GM19372 (cell line): ENCODE data around the gene UBTD2.
"Not testable (repeated sequence)": the region's sequence is repeated elsewhere in the genome, so short reads cannot be mapped to it uniquely, and the experiment has no call there.

Experiments used
- ATAC-seq: cut with Tn5 transposase; IDR thresholded peaks from one replicate; pipeline ENCODE4 v1.9.1; 2021; ENCODE audit warnings: mild to moderate bottlenecking, low read depth, moderate library complexity; ENCODE audit not compliant: unreplicated experiment

Gene UBTD2

GRCh38 chr5:172293054-172293744 is 9.6 kb upstream of the UBTD2 start:
- ATAC-seq, result peak; percentile 89

DNA sequence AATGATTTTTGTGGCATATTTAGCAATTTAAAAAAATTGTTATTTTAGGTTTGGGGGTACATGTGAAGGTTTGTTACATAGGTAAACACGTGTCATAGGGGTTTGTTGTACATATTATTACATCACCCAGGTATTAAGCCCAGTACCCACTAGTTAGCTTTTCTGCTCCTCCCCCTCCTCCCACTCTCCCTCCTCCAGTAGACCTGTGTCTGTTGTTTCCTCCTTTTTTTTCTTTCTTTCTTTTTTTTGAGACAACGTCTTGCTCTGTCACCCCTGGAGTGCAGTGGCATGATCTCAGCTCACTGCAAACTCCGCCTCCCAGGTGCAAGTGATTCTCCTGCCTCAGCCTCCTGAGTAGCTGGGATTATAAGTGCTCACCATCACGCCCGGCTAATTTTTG is 8.3 kb upstream of the UBTD2 start:
- not testable (repeated sequence) for ATAC-seq

- no peak for ATAC-seq
Measured at GRCh38 chr5:172288465-172288864, 4.9 kb upstream of the UBTD2 start.

DNA sequence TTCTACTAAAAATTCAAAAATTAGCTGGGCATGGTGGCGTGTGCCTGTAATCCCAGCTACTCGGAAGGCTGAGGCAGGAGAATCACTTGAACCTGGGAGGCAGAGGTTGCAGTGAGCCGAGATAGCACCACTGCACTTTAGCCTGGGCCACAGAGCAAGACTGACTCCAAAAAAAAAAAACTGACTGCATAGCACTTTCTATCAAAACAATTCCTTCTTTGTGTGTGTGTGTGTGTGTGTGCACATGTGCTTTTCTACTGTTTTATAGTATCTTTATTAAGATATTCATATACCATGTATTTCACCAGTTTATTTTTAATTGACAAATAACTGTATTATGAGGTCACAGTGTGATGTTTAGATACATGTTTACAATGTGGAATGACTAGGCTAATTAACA is 3.6 kb upstream of the UBTD2 start:
- not testable (repeated sequence) for ATAC-seq

GRCh38 chr5:172285226-172286143 is 1.9 kb upstream of the UBTD2 start:
- no peak for ATAC-seq

DNA sequence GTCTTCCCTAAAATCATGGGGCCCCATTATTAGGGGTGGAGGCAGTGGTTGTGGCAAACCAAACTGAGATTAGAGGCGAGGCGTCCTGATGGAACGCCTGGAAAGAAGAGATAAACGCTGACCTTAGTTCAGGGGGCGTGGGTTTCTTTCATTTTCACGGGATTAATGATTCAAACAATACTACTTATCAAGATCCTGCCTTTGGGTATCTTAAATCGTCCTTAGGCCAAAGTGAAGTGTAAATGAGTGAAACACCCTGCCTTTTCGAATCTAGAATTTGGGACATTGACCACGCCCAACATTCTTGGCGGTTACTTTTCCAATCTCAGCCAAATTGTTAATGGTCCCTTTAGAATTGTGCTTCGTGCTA is 1.0 kb upstream of the UBTD2 start:
- no peak for ATAC-seq

- peak; percentile 81 for ATAC-seq
Measured at GRCh38 chr5:172283862-172284610, 472 bp upstream of the UBTD2 start.

DNA sequence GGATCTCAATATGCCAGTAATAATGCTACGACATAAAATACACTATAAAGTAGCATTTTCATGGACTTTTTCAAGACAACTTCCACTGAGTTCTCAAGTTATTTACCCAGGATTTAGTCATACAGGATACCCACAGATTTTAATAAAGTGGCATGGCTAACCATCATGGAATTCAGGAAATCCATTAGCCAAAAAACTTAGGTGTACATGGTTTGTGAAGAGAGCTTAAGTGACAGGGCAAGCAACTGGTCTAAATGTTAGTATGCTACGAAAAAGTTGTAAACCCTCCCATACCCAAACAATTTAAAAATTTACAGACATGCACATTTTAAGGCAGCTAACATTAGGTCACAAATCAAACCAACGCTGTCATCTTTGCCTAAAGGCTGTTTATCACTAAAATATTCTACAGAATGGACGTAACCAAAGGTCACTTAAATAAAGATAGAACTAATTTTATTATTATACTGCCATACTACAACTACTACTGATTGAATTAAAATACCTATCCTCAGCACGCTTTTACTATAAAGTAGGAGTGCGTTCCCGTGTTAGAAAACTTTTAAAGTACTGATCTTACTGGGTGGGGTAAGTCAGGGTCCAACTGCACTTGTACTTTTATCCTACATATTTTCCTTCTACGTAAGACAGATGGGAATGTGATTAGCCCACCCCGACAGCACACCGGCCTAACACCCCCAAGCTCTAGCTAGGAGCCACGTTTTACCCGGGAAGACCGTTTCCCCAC is 1.1 kb downstream of the UBTD2 start:
- ATAC-seq, result no peak

GRCh38 chr5:172281346-172281745 is 2.2 kb downstream of the UBTD2 start:
- ATAC-seq, result no peak

DNA sequence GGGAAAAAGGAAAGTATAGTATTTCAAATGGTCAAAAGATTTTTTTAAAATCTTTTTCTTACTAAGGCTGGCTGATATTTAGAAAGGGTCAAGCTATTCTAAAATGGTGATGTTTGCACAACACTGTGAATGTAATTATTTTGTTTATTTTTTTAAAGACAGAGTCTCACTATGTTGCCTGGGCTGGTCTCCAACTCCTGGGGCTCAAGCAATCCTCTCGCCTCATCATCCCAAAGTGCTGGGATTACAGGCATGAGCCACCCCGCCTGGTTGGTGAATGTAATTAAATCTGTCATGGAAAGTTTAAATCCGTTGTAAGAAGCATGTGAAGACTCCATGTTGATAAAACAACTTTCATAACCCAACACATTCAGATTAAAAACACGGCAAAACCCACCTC is 2.6 kb downstream of the UBTD2 start:
- ATAC-seq, result no peak

DNA sequence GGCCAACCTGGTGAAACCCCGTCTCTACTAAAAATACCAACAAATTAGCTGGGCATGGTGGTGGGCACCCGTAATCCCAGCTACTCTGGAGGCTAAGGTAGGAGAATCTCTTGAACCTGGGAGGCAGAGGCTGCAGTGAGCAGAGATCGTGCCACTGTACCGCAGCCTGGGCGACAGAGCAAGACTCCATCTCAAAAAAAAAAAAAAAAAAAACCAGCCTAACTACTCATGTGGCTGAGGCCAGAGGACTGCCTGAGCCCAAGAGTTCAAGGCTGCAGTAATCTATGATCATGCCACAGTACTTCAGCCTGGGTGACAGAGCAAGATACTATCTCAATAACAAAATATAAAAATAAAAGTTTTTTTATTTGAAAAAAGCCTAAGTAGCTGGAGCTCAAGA is 3.2 kb downstream of the UBTD2 start:
- ATAC-seq, result no peak

DNA sequence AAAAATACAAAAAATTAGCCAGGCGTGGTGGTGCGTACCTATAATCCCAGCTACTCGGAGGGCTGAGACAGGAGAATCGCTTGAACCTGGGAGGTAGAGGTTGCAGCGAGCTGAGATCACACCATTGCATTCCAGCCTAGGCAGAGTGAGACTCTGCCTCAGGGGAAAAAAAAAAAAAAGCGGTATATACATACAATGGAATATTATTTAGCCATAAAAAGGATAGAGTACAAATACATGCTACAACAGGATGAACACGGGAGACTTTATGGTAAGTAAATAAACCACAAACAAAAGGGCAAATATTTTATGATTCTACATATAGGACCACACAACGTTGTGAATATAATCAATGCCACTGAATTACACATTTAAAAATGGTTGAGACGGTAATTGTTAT is 5.2 kb downstream of the UBTD2 start:
- no peak for ATAC-seq

GRCh38 chr5:172276214-172276613 is 7.3 kb downstream of the UBTD2 start:
- ATAC-seq, result no peak

DNA sequence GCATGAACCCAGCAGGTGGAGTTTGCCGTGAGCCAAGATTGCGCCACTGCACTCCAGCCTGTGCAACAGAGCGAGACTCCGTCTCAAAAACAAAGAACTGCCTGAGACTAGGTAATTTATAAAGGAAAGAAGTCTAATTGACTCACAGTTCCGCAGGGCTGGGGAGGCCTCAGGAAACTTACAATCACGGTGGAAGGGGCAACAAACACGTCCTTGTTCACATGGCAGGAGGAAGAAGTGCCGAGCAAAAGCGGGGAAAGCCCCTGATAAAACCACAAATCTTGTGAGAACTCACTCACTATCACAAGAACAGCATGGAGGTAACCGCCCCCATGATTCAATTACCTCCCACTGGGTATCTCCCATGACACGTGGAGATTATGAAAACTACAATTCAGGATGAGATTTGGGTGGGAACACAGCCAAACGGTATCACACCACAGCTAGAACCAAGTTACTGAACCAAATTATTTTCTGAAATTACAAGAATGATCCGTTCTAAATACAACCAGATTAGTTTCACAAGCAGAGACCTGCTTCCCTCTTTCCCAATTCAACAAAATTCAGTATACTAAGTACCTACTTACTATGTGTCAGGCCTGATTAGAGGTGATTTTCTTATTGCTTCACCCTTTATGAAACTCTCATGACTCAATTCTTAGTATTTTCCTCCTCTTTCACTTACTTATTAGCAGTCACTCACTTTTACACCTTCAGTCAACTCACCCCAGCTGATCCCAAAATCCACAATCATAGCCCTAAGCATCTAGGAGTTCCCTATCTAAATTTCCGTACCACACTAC is 8.4 kb downstream of the UBTD2 start:
- ATAC-seq, result no peak

GRCh38 chr5:172267943-172268342 is 15.6 kb downstream of the UBTD2 start:
- ATAC-seq, result no peak

GRCh38 chr5:172266676-172267092 is 16.9 kb downstream of the UBTD2 start:
- ATAC-seq, result no peak

GRCh38 chr5:172266071-172266675 is 17.4 kb downstream of the UBTD2 start:
- ATAC-seq, result no peak

GRCh38 chr5:172264815-172265395 is 18.7 kb downstream of the UBTD2 start:
- ATAC-seq, result no peak

DNA sequence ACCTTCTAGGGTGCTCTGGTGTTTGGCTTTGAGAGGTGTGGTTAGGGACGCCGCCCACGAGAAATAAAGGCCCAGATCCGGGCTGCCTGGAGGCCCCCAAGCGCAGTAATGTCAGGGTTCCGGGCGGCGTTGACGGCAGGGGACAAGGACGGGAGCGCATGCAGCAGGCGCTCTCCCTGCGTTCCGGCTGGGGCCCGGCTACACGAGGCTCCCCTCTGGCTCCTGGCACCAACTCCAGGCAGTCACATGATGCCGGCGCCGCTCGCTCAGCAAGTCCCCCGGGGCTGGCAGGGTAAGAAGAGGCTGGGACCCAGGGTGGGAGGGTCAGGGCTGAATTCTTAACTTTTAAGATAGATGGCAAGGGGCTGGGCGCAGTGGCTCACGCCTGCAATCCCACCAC is 28.1 kb downstream of the UBTD2 start:
- no peak for ATAC-seq
